ENCODE measurements around the gene USP32. TPM values are rescaled to one million over a fixed set of nuclear protein-coding genes. Genes with fewer than 3 reads are reported as not detected.

Gene USP32
- total RNA-seq, 1 donor from 2014 or later: 37.6 TPM

DNA sequence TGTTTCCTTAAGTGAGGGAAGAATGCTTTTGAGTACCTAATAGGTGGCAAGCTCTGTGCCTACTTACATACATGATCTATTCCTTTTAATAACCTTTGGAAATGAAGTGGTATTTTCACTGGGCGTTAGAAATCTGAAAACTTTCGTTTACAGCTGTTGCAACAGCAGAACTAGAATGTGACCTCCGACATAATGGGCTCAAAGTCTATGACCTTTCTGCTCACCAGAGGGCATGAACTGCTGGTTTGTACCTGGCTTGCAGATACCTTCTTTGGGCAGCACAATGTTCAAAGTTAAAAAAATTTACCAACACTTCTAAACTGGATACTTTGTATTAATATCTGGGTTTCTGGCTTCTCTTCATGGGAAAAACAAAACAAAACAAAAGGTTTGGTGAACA lies 217.9 kb downstream of the USP32 start:
- no peak for DNase-seq (ENCODE audit: low read depth in 2 of 2)

DNA sequence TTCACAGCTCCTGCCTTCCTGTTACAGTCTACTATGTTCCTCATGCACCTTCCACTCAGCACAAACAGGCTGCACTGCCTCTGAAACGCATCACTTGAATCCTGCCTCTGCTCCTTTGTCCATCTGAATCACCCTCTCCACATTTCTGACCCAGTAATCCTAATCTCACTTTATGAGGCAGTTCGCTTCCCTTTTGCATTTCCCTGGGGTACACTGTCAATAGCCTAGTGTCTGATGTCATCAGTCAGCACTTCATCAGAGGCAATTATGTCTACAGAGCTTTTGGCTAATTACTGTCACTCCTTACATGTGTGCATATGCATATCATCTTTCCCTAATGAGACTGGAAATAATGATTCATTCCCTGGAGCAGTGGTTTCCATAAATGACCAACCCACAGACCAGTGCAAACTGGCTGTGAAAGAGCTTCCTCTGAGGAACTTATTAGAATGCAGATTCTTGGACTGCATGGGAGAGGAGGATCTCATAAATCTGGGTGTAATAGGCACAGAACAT lies 218.6 kb downstream of the USP32 start:
- DNase-seq (ENCODE audit: low read depth in 2 of 2): no peak

DNA sequence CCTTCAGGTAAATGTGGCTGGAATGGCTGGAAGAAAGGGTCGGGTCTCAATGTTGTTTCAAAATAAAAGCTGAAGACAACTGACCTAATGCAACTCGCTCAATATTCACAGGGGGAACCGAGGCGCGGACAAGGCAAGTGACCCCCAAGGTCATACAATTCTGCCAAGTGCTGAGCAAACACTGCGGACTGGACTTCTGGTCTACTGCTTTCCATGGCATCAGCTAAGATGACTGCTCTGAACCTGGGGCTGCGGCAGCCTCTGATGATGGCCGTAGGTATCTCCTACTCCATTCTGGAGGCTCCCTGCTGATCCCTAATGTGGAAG lies 220.2 kb downstream of the USP32 start:
- DNase-seq (ENCODE audit: low read depth in 2 of 2): no peak

DNA sequence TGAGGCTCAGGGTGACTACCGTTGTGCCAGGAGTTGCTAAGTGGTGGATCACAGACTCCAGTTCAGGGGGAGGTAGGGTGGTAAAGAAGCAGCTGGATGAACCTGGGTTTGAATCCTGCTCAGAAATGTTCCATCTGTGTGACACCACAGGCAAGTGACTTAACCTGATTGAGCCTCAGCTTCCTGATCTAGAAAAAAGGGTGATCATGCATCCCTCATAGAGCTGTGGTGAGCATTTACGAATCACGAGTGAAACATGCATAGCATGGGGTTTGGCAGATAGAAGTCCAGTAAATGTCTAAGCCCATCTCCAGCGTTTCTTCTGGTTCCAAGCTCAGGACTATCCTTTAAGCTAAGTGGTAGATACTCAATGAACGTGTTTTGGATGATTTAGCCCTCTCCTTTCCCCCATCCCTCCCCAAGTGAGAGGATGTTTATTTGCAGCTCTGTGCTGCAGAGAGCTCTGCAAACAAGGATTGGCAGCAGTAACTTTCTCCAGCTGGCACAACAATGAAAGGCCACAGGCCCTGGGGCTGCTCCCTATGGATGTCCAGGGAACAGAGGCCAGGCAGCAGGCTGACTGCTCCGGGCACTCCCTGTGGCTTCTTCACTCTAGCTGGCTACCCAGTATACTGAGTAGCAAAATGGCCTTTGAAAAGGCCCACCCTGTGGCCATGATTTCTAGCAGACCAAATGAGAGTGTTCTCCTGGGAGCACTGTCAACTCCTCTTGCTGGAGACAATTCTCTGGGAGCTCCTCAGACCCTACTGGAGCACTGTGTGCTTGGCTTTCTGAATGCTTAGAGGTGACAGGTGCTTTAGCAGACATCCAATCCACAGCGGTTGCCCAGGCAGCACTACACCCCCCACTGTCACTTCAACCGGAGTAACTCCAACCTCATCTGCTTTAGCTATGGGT lies 220.8 kb downstream of the USP32 start:
- DNase-seq (ENCODE audit: low read depth in 2 of 2): peak in 1 of 2 donors; percentile 74

DNA sequence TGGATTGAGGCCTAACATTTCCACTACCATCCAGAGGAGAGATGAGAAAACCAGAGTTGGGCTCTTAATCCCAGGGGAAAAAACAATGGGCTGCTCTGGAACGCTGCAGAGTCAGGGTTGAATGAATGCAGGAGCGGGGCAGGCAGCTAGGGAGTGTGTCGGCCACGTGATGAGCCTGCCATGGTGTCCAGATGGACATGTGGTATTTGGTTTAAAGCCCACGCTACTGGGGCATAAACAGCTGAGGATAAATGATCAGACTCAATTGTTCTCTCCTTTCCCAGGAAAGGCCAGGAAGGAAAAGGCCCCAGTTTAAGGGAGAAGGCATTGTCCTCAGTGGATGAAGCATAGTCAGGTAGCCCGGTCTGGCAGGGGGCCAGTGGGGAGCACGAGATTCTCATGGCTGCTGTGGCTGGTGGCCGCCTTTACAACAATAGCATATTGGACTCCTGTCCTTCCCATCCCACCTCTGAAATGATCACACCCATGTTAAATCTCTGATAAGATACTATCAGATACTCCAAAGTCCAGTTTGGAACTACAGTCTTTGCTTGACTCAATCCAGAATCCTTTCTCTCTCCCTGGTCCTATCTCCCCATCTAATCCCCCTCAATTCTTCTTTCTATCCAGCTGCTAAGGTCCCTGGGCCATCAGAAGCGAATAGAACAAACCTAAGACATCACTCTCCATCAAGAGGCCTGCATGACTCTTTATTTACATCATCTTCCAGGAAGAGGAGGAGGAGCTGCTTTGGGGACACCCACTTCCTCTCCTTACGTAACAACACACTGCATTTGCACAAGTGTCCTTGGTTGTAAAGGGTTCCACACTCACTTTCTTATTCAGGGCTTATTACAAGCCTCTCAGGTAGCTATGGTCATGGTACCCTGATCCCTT lies 221.8 kb downstream of the USP32 start:
- DNase-seq (ENCODE audit: low read depth in 2 of 2): peak; percentile 92 to 98

DNA sequence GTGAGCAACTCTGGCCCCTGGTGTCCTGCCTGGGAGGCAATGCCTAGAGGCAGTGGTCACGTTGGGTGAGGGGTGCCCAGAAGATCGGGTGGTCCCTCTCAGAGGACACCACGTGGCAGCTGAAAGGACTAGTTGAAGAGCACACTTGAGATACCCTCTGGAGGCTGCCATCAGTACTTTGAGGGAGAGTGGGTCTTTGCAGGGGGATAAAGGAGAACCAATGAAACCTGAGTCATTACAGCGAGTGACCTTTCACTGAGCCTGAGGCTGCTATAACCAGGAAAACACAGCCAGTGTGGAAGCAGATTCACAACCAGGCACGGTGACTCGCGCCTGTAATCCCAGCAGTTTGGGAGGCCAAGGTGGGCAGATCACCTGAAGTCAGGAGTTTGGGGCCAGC lies 223.3 kb downstream of the USP32 start:
- peak in 1 of 2 donors; percentile 42 for DNase-seq (ENCODE audit: low read depth in 2 of 2)

DNA sequence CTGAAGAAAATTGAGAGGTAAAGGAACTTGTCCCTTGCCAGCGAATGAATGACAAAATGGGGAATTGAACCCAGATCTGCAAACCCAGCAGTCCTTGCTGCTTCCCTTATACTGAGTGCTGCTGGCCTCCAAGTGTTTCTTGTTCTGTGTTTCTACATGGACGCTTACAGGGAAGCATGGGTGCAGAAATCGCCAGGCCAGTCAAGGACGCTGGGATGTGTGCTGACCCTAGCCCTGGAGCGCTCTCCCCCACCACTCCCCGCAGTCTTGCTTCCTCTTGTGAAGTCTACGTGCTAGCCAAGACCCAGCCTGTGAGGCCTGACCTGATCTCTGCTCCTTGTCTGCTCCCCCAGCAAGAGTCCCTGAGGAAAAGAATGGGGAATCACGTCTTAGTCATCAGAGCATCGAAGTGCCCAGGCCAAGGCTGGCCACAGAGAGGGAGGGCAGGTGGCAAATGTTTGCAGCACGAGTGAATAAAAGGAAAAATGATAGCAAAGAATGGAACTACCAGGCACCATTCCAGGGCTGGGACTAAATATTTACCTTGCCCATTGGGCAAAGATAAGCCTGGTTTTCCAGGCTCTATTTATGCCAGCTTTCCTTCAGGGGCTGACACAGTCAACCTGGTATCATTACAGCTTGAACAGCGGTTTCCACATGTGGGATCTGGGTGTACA lies 224.7 kb downstream of the USP32 start:
- no peak for DNase-seq (ENCODE audit: low read depth in 2 of 2)

DNA sequence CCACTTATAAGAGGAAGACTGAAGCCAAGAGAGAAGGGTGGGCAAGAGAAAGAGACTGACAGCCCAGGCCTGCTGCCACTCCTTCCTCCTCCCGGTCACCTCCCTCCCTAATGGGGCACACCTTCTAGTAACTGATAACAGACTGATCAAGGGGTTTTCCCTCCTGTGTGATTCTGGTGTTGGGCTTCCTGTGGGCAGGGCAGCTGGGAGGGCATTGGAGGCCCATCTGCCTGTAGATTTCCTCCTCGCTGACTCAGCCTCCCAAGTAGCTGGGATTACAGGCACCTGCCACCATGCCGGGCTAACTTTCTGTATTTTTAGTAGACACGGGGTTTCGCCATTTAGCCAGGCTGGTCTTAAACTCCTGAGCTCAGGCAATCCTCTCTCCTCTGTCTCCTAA lies 226.0 kb downstream of the USP32 start:
- peak in 1 of 2 donors; percentile 85 for DNase-seq (ENCODE audit: low read depth in 2 of 2)

DNA sequence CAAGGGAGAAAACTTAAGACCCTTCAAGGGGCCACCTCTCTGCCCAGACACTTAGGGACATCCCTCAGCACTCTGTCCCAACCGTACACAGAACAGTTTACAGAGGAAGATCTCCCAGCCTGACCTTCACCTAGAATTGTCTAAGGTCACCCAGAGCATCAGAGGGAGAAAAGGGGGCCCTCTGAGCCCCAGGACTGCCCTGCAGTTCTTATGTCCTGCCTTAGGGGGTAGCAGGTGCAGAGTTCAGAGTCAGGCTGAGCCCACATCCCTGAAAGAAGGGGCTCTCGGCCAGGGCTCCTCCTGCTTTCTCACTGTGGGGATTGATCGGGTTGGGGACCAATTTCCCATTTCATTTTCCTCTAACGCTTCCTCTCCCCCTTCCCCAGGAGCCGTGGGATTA lies 226.7 kb downstream of the USP32 start:
- DNase-seq (ENCODE audit: low read depth in 2 of 2): no peak

DNA sequence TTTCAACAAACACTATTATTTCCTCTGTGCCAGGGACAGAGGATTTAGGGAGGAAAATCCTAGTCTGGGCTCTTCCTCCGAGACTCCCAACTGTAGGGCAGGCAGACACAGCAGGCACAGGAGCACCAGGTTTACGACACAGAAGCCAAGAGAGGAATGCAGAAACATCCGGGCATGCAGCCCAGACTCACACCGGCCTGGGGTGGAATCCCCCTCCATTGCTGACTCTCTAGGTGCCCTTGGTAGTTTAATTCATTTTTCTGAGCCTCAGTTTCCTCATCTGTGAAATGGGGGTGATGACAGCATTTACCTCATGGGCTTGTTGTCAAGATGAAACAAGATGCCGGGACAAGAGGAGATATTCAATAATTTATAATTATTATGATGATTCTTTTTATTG lies 227.2 kb downstream of the USP32 start:
- DNase-seq (ENCODE audit: low read depth in 2 of 2): peak in 1 of 2 donors; percentile 64

DNA sequence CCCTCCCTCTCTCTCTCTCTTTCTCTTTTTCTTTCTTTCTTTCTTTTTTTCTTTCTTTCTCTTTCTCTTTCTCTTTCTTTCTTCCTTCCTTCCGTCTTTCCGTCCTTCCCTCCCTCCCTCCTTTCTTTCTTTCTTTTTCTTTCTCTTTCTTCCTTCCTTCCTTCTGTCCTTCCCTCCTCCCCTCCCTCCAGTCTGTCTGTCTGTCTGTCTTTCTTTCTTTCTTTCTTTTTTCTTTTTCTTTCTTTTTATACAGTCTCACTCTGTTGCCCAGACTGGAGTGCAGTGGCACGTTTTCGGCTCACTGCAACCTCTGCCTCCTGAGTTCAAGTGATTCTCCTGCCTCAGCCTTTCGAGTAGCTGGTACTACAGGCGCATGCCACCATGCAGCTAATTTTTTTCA lies 227.8 kb downstream of the USP32 start:
- DNase-seq (ENCODE audit: low read depth in 2 of 2): no peak

DNA sequence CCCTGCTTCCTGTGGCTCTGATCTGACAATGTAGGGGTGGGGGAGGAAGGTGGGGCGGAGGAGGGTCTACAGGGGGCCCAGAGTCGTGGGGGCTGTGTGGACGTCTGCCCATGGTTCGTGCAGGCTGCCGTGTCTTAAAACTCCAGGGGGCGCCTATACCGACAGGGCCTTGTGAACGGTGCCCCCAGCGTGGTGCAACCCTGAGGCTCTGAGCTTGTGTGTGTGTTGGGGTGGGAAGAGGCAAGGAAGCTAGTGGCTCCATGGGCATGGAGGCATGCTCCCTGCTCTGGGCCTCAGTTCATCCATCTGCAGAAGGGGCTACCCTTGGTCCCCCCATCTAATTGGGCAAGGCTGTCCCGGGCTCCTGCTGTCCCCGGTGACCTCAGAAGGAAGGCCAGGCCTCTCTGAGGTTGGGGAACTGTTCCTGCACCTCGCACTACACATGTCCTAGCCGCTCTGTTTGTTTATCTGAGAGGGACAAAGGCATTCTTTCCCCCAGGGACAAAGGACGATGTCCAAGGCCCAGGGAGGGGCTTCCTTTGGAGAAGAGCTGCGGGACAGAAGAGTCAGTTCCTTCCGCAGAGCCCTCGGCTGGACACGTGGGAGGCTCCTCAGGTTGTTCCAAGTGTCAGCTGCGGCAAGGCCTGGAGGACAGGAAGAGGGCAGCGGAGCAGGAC lies 228.7 kb downstream of the USP32 start:
- peak in 1 of 2 donors; percentile 35 for DNase-seq (ENCODE audit: low read depth in 2 of 2)

DNA sequence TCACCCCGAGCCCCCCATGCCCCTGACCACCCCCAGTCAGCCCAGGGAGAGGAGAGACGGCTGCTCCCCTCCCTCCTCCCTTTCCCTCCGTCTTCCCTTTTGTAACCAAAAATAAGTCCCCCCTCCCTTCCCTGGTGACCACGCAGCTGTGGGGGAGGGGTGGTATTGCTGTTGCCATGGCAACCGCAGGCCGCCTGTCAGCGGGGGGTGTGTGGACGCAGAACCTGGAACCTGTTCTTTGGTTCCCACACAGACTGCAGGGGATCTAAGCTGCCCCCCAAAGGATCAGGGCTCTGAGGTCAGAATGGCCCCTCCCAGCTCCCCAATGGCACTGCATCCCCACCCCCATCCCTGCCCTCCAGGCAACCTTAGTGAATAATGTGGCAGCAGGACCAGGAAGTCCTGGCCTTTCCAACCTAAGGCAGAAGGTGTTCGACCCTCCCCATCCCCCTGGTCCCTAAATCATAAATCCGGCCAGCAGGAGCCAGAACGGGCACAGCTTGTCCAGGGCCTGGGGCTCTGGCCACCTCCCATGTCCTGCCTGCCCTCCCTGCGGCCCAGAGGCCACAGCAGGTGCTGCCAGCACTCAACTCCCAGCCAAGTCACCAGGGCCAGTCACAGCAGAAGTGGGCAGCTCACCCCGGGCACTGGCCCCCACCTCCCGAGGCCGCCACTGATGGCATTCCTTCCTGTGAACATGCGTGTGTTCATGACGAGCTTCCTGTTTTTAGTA lies 230.2 kb downstream of the USP32 start:
- DNase-seq (ENCODE audit: low read depth in 2 of 2): peak; percentile 75 to 80

DNA sequence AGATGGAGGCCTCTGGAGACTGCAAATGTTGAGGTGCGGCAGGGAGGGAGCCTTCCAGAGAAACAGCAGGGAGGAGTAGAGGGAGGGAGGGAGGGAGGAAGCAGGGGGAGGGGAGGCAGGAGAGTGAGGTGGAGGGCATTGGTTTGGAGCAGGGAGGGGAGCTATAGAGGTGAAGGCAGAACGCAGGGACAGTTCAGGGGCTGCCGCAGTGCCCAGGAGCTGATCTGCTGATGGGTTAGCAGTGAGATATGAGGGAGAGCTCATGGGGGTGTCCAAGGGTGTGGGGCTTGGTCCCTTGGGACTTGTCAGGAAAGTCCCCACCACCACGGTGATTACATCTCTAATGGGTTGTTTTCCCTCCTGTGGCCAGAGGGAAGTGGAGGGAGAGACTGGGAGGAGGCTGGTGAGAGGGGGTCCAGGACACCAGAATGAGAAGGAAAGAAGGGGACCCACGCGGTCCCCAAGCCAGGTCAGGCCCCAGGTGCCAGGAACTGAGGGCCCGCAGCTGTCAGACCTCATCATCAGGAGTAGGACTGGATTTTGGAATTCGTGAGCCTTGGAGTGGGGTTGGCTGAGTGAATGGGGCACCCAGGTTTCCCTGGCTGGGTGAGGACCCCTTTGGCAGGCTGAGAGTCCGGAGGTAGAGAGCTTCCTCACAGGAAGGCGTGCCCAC lies 231.0 kb downstream of the USP32 start:
- no peak for DNase-seq (ENCODE audit: low read depth in 2 of 2)

DNA sequence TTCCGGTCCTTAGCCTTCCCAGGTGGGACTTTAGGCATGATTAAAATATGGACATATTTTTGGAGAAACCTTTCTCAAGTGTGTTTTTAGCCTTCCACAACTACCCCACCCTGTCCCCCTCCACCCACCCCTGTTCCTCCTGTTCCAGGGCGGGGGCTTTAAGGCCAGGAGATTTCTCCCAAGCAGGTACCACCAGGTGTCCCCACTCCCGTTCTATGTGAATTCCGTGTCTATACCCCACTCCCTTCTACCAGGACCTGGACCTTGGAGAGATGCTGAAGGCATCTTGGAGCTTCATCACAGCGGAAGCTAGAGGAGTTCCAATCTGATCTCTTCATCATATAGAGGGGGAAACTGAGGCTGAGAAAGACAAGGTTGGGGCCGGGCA lies 232.5 kb downstream of the USP32 start:
- DNase-seq (ENCODE audit: low read depth in 2 of 2): no peak

DNA sequence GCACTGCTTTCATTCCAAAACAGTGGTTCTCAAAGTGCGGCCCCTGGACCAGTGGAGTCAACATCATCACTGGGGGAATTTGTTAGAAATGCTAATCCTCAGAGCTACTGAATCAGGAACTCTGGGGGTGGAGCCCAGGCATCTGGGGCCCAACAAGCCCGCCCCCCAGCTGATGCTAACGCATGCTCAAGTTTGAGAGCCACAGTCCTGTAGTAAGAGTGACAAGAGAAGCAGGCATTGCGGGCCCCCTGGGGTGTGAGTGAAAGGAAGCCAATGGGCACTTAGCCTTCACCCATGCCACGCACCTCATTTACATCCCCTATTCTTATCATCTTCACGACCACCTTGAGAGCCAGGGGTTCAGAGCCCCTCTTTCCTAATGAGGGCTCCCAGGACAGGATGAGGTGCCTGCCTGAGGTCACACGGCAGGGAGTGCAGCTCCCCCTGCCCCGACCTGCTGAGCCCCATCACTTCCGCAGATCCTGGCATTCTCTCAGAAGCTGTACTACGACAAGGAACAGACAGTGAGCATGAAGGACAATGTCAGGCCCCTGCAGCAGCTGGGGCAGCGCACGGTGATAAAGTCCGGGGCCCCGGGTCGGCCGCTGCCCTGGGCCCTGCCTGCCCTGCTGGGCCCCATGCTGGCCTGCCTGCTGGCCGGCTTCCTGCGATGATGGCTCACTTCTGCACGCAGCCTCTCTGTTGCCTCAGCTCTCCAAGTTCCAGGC lies 233.0 kb downstream of the USP32 start:
- no peak for DNase-seq (ENCODE audit: low read depth in 2 of 2)

DNA sequence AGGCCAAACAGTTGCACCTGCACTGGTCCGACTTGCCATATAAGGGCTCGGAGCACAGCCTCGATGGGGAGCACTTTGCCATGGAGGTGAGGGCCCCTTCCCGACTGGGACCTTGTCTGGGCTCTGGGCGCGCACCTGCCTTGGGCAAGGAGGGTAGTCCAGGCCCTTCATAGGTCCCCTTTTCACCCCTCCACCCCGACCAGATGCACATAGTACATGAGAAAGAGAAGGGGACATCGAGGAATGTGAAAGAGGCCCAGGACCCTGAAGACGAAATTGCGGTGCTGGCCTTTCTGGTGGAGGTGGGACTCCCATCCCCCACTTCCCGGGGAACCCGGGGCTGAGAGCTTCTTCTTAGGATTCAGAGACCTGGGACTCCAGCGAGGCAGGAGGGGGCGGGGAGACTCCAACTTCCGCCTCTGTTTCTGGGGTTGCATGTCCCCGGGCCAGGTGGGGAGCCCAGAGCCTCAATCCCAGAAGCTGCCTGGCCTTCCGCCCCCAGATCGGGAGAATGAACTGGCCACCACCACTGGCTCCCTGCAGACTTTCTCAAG lies 234.4 kb downstream of the USP32 start:
- no peak for DNase-seq (ENCODE audit: low read depth in 2 of 2)

DNA sequence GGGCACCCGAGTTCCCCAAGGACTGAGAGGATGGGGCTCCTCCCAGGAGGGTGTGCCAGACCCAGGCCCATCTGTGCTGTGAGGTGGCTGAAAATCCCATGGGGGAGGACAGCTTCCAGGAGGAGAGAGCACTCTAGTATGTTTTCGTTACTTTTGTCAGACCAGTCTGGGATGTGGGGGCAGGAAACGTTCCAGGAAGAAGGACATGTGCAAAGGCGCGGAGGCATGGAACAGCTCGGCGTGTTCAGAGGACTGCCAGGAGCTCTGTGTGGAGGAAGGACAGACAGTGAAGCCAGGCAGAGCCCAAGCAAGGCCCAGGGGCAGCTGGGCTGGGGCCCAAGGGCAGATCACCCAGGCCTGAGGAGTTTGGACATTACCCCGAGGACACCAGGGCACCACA lies 235.2 kb downstream of the USP32 start:
- no peak for DNase-seq (ENCODE audit: low read depth in 2 of 2)

DNA sequence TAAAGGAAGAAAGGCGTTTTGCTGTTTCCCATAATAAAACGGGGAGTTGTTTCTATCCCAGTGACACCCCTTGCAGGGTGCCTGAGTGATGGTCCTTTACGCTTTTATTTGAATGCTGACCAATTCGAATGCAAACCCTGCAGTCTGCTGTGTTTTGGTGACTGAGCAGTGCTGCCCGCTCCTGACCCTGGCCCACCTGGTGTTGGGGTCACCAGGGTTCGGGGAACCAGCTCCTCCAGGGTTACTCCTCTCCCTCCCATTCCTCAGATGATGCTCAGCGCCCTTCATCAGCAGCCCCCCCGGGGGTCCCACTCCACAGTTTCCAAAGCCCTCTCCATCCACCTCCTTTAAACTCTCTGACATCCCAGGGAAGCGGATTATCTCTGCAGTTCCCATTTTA lies 236.1 kb downstream of the USP32 start:
- DNase-seq (ENCODE audit: low read depth in 2 of 2): no peak

All from dermis microvascular lymphatic vessel endothelial cell (primary cell).